C4-2B (cell line): ENCODE results near the gene CRY2.

ENCODE experiments used
- CTCF ChIP-seq: fragments of 450-650 bp; conservative IDR thresholded peaks from 2 replicates; pipeline ENCODE4 v1.5.1; 2017; ENCODE audit warnings: mild to moderate bottlenecking
- ZFX ChIP-seq: fragments of 450-650 bp; IDR thresholded peaks from 2 replicates; pipeline ENCODE4 v1.6.1; 2017

- TF ChIP-seq CTCF: no peak
- TF ChIP-seq ZFX: no peak
Measured at GRCh38 chr11:45907911-45908370, 60.7 kb downstream of the CRY2 start.
